GM12865 (cell line): Measurements from ENCODE around the gene RXFP2.

Source experiments
- DNase-seq: peaks from one replicate; pipeline ENCODE4 v3.0.0; 2010; ENCODE audit warnings: low read depth
- H3K4me3 ChIP-seq: 2 replicates; pipeline ENCODE4 v1.5.1; 2011; ENCODE audit warnings: mild to moderate bottlenecking, low read depth, low read length, control low read depth
- TF ChIP-seq, protein P1 (sequence below): IDR thresholded peaks from 2 replicates; pipeline ENCODE4 v1.5.1; 2011; ENCODE audit warnings: low read length, control low read depth, low read depth, inconsistent platforms; ENCODE audit not compliant: insufficient read depth; ENCODE audit errors: missing control alignments

The RXFP2 gene

DNA sequence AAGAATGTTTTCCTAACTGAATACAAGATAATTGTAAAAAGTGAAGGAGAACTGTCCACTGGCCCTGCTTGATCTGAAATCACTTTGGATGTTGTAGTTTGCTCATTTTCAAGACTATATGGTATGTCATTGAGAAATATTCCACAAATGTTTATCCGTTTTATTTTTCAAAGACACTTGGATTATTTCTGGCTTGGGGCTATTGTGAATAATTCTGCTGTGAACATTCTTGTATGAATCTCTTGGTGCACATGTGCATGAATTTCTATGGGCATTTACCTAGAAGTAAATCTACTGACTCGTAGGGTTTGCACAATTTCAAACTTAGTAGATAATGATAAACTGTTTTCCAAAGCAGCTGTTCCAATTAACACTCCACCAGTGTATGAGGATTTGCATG is 8.6 kb downstream of the RXFP2 start:
- no peak for DNase-seq
- TF ChIP-seq, protein P1, sequence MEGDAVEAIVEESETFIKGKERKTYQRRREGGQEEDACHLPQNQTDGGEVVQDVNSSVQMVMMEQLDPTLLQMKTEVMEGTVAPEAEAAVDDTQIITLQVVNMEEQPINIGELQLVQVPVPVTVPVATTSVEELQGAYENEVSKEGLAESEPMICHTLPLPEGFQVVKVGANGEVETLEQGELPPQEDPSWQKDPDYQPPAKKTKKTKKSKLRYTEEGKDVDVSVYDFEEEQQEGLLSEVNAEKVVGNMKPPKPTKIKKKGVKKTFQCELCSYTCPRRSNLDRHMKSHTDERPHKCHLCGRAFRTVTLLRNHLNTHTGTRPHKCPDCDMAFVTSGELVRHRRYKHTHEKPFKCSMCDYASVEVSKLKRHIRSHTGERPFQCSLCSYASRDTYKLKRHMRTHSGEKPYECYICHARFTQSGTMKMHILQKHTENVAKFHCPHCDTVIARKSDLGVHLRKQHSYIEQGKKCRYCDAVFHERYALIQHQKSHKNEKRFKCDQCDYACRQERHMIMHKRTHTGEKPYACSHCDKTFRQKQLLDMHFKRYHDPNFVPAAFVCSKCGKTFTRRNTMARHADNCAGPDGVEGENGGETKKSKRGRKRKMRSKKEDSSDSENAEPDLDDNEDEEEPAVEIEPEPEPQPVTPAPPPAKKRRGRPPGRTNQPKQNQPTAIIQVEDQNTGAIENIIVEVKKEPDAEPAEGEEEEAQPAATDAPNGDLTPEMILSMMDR: no peak
- no peak overlapping the region for H3K4me3 ChIP-seq

DNA sequence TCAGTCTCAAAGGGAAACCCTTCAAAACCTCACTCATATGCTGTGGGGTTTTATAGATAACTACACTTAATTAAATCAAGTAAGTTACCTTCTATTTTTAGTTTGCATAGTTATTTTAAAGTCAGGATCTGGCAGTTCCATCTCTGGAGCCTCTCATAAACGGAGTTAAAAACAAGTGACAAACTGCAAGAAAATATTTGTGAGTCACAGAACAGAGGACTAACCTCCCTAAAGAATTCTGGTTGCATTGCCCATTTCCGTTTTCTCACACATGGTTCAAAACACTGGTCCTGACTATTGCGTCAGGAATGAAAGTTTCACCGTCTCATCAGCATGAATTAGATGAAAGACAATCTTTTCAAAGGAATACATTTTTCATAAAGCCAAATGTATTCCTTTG is 10.6 kb downstream of the RXFP2 start:
- TF ChIP-seq, protein P1: no peak
- no peak overlapping the region for H3K4me3 ChIP-seq
- DNase-seq: no peak

- TF ChIP-seq, protein P1: no peak
- no peak for DNase-seq
- no peak overlapping the region for H3K4me3 ChIP-seq
Observed at GRCh38 chr13:31755211-31755610, 15.9 kb downstream of the RXFP2 start.

GRCh38 chr13:31755803-31756212 is 16.5 kb downstream of the RXFP2 start:
- DNase-seq: no peak
- H3K4me3 ChIP-seq: no peak overlapping the region
- TF ChIP-seq, protein P1: no peak

DNA sequence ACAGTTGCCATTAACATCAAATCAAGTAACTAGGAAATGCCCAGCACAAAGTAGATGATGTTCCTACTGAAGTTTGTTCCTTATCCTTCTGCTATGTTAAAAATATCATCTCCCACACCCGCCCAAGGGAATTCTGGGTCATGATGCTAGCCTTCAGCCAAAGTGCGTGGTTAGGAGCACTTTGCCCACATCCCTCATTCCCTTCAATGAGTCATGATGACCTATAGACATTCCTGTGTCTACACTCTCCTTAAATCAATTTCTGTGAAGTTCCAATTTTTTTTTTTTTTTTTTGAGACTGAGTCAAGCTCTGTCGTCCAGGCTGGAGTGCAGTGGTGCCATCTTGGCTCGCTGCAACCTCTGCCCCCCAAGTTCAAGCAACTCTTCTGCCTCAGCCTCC is 17.0 kb downstream of the RXFP2 start:
- DNase-seq: no peak
- no peak overlapping the region for H3K4me3 ChIP-seq
- TF ChIP-seq, protein P1: no peak

- no peak overlapping the region for H3K4me3 ChIP-seq
- TF ChIP-seq, protein P1: no peak
- no peak for DNase-seq
Observed at GRCh38 chr13:31761951-31762350, 22.6 kb downstream of the RXFP2 start.

DNA sequence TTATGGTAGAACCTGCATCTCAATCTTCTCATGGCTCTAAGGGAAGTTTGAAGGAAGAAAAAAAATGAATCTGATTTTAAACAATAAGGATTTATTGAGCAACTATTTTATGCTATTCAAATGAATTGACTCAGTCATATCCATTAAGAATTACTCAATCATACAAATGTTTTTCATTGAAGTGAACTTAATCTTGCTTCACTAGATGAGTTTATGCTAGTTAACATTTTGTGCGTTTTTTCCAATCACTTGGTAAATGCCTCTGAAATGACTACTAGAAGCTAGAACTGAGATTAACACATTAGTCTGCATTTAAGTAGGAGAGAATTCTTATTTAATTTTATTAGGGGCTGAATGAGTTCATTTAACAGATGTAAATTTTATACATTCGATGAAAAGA is 25.2 kb downstream of the RXFP2 start:
- TF ChIP-seq, protein P1: no peak

More for the DNA sequence above, 25.2 kb downstream of the RXFP2 start:
- no peak overlapping the region for H3K4me3 ChIP-seq
- no peak for DNase-seq
